ENCODE data around the gene FHIP2A.

Gene FHIP2A

GRCh38 chr10:114851336-114851735 is 29.8 kb downstream of the FHIP2A start:
- WGBS (ENCODE audit: extremely low coverage, insufficient coverage, insufficient read length): no CpG with 5 or more reads among the region's 2 CpGs
- H3K14ac ChIP-seq (ENCODE audit: low read length): no peak overlapping the region
- H3K79me1 ChIP-seq (ENCODE audit: low read length): no peaks in the 10 kb centered on the region
- no peak for DNase-seq
- H3K27ac ChIP-seq (ENCODE audit: low read depth, low read length): no peak overlapping the region
- no peak overlapping the region for H4K8ac ChIP-seq (ENCODE audit: low read depth, low read length)
- no peak overlapping the region for H2BK5ac ChIP-seq (ENCODE audit: low read depth, low read length, poor library complexity)
- no peak overlapping the region for H2AK5ac ChIP-seq (ENCODE audit: low read length)
- no peak overlapping the region for H2BK120ac ChIP-seq (ENCODE audit: insufficient read depth, low read length, poor library complexity)
- H3K79me2 ChIP-seq (ENCODE audit: control insufficient read depth, insufficient read depth, low read length, poor library complexity): no peaks in the 10 kb centered on the region
- H2BK12ac ChIP-seq (ENCODE audit: low read length): no peak overlapping the region
- no peak overlapping the region for H3K18ac ChIP-seq (ENCODE audit: low read length)
- no peak overlapping the region for H3K23ac ChIP-seq (ENCODE audit: low read length)
- H4K12ac ChIP-seq (ENCODE audit: low read depth, low read length): no peak overlapping the region
- no peak overlapping the region for H3K4me3 ChIP-seq (ENCODE audit: low read depth, low read length)
- no peak overlapping the region for H4K91ac ChIP-seq (ENCODE audit: low read depth, low read length)
- no peaks in the 10 kb centered on the region for H3K9me3 ChIP-seq (ENCODE audit: insufficient read depth, low read depth, low read length)
- H3K27me3 ChIP-seq (ENCODE audit: insufficient read depth, low read length): no peaks in the 10 kb centered on the region
- H3K4me2 ChIP-seq (ENCODE audit: low read length): no peak overlapping the region
- H2AFZ ChIP-seq (ENCODE audit: insufficient read depth, low read length, poor library complexity): no peak overlapping the region
- H3K9ac ChIP-seq (ENCODE audit: low read length): no peak overlapping the region
- no peaks in the 10 kb centered on the region for H3K4me1 ChIP-seq (ENCODE audit: control insufficient read depth in 1 of 2, insufficient read depth in 2 of 2, low read length in 2 of 2)
- H3K4ac ChIP-seq (ENCODE audit: low read depth, low read length): no peak overlapping the region
- H3K36me3 ChIP-seq (ENCODE audit: control insufficient read depth in 1 of 2, insufficient read depth in 2 of 2, low read length in 2 of 2): peaks cover 15 to 23% of the 10 kb centered on the region in 2 experiments

- no peak overlapping the region for H2BK5ac ChIP-seq (ENCODE audit: low read depth, low read length, poor library complexity)
- peaks cover 14 to 23% of the 10 kb centered on the region in 2 experiments for H3K36me3 ChIP-seq (ENCODE audit: control insufficient read depth in 1 of 2, insufficient read depth in 2 of 2, low read length in 2 of 2)
- H4K12ac ChIP-seq (ENCODE audit: low read depth, low read length): no peak overlapping the region
- no peak overlapping the region for H3K4me3 ChIP-seq (ENCODE audit: low read depth, low read length)
- H4K8ac ChIP-seq (ENCODE audit: low read depth, low read length): no peak overlapping the region
- DNase-seq: no peak
- no peak overlapping the region for H3K9ac ChIP-seq (ENCODE audit: low read length)
- H3K23ac ChIP-seq (ENCODE audit: low read length): no peak overlapping the region
- H3K79me2 ChIP-seq (ENCODE audit: control insufficient read depth, insufficient read depth, low read length, poor library complexity): no peaks in the 10 kb centered on the region
- no peak overlapping the region for H3K14ac ChIP-seq (ENCODE audit: low read length)
- H2BK12ac ChIP-seq (ENCODE audit: low read length): no peak overlapping the region
- H3K27ac ChIP-seq (ENCODE audit: low read depth, low read length): no peak overlapping the region
- H3K79me1 ChIP-seq (ENCODE audit: low read length): no peaks in the 10 kb centered on the region
- H3K9me3 ChIP-seq (ENCODE audit: insufficient read depth, low read depth, low read length): no peaks in the 10 kb centered on the region
- H3K4me1 ChIP-seq (ENCODE audit: control insufficient read depth in 1 of 2, insufficient read depth in 2 of 2, low read length in 2 of 2): no peaks in the 10 kb centered on the region
- no peak overlapping the region for H4K91ac ChIP-seq (ENCODE audit: low read depth, low read length)
- no peak overlapping the region for H2BK120ac ChIP-seq (ENCODE audit: insufficient read depth, low read length, poor library complexity)
- H2AK5ac ChIP-seq (ENCODE audit: low read length): no peak overlapping the region
- no peaks in the 10 kb centered on the region for H3K27me3 ChIP-seq (ENCODE audit: insufficient read depth, low read length)
- H2AFZ ChIP-seq (ENCODE audit: insufficient read depth, low read length, poor library complexity): no peak overlapping the region
- H3K4ac ChIP-seq (ENCODE audit: low read depth, low read length): no peak overlapping the region
- no peak overlapping the region for H3K4me2 ChIP-seq (ENCODE audit: low read length)
- H3K18ac ChIP-seq (ENCODE audit: low read length): no peak overlapping the region
Measured at GRCh38 chr10:114852197-114852596, 30.6 kb downstream of the FHIP2A start.

GRCh38 chr10:114854906-114855305 is 33.3 kb downstream of the FHIP2A start:
- Histone ChIP-seq H3K79me1 (ENCODE audit: low read length) (no peaks in the 10 kb centered on the region), H3K14ac (ENCODE audit: low read length) (no peak overlapping the region), H2BK12ac (ENCODE audit: low read length) (no peak overlapping the region), H3K27ac (ENCODE audit: low read depth, low read length) (no peak overlapping the region), H3K27me3 (ENCODE audit: insufficient read depth, low read length) (no peaks in the 10 kb centered on the region), H3K9ac (ENCODE audit: low read length) (no peak overlapping the region), H2AFZ (ENCODE audit: insufficient read depth, low read length, poor library complexity) (no peak overlapping the region), H3K23ac (ENCODE audit: low read length) (no peak overlapping the region), H2AK5ac (ENCODE audit: low read length) (no peak overlapping the region), H3K4me3 (ENCODE audit: low read depth, low read length) (no peak overlapping the region), H3K9me3 (ENCODE audit: insufficient read depth, low read depth, low read length) (peaks cover 2% of the 10 kb centered on the region), H2BK120ac (ENCODE audit: insufficient read depth, low read length, poor library complexity) (no peak overlapping the region), H3K4me2 (ENCODE audit: low read length) (no peak overlapping the region), H4K91ac (ENCODE audit: low read depth, low read length) (no peak overlapping the region), H4K12ac (ENCODE audit: low read depth, low read length) (no peak overlapping the region), H3K18ac (ENCODE audit: low read length) (no peak overlapping the region), H4K8ac (ENCODE audit: low read depth, low read length) (no peak overlapping the region), H3K4ac (ENCODE audit: low read depth, low read length) (no peak overlapping the region), H2BK5ac (ENCODE audit: low read depth, low read length, poor library complexity) (no peak overlapping the region), H3K79me2 (ENCODE audit: control insufficient read depth, insufficient read depth, low read length, poor library complexity) (no peaks in the 10 kb centered on the region), H3K4me1 (ENCODE audit: control insufficient read depth in 1 of 2, insufficient read depth in 2 of 2, low read length in 2 of 2) (no peaks in the 10 kb centered on the region), H3K36me3 (ENCODE audit: control insufficient read depth in 1 of 2, insufficient read depth in 2 of 2, low read length in 2 of 2) (peaks cover 11 to 16% of the 10 kb centered on the region in 2 experiments)
- no CpG with 5 or more reads among the region's 1 CpG for whole genome bisulfite sequencing (ENCODE audit: extremely low coverage, insufficient coverage, insufficient read length)
- DNase-seq: no peak

- Histone ChIP-seq H4K91ac (ENCODE audit: low read depth, low read length) (no peak overlapping the region), H3K79me1 (ENCODE audit: low read length) (no peaks in the 10 kb centered on the region), H3K14ac (ENCODE audit: low read length) (no peak overlapping the region), H3K4ac (ENCODE audit: low read depth, low read length) (no peak overlapping the region), H2AK5ac (ENCODE audit: low read length) (no peak overlapping the region), H2BK12ac (ENCODE audit: low read length) (no peak overlapping the region), H3K36me3 (ENCODE audit: control insufficient read depth in 1 of 2, insufficient read depth in 2 of 2, low read length in 2 of 2) (peaks cover 8 to 10% of the 10 kb centered on the region in 2 experiments), H3K4me2 (ENCODE audit: low read length) (no peak overlapping the region), H3K27me3 (ENCODE audit: insufficient read depth, low read length) (no peaks in the 10 kb centered on the region), H3K4me3 (ENCODE audit: low read depth, low read length) (no peak overlapping the region), H3K23ac (ENCODE audit: low read length) (no peak overlapping the region), H3K79me2 (ENCODE audit: control insufficient read depth, insufficient read depth, low read length, poor library complexity) (no peaks in the 10 kb centered on the region), H2BK120ac (ENCODE audit: insufficient read depth, low read length, poor library complexity) (no peak overlapping the region), H2AFZ (ENCODE audit: insufficient read depth, low read length, poor library complexity) (no peak overlapping the region), H3K9ac (ENCODE audit: low read length) (no peak overlapping the region), H3K9me3 (ENCODE audit: insufficient read depth, low read depth, low read length) (peaks cover 2% of the 10 kb centered on the region), H4K12ac (ENCODE audit: low read depth, low read length) (no peak overlapping the region), H3K27ac (ENCODE audit: low read depth, low read length) (peak overlapping the region; percentile 37), H3K18ac (ENCODE audit: low read length) (no peak overlapping the region), H2BK5ac (ENCODE audit: low read depth, low read length, poor library complexity) (no peak overlapping the region), H4K8ac (ENCODE audit: low read depth, low read length) (no peak overlapping the region), H3K4me1 (ENCODE audit: control insufficient read depth in 1 of 2, insufficient read depth in 2 of 2, low read length in 2 of 2) (no peaks in the 10 kb centered on the region)
- peak in 1 of 2 donors; percentile 2 for DNase-seq
- no CpG with 5 or more reads among the region's 7 CpGs for WGBS (ENCODE audit: extremely low coverage, insufficient coverage, insufficient read length)
Measured at GRCh38 chr10:114855776-114856543, 34.4 kb downstream of the FHIP2A start.
